Ishikawa (cell line): Measurements from ENCODE around the gene AGMO.

Experiments used
- CEBPB ChIP-seq: IDR thresholded peaks from 2 replicates; pipeline ENCODE4 v1.6.1; 2012
- CREB1 ChIP-seq: IDR thresholded peaks from 2 replicates; pipeline ENCODE4 v1.6.1; 2012; ENCODE audit warnings: low read depth
- EGR1 ChIP-seq: IDR thresholded peaks from 2 replicates; pipeline ENCODE4 v1.6.1; 2012
- EP300 ChIP-seq: IDR thresholded peaks from 2 replicates; pipeline ENCODE4 v1.6.1; 2012; ENCODE audit warnings: borderline replicate concordance
- FOXM1 ChIP-seq: IDR thresholded peaks from 2 replicates; pipeline ENCODE4 v1.6.1; 2012; ENCODE audit warnings: low read depth, borderline replicate concordance
- NFIC ChIP-seq: IDR thresholded peaks from 2 replicates; pipeline ENCODE4 v1.6.1; 2012
- RAD21 ChIP-seq: IDR thresholded peaks from 2 replicates; pipeline ENCODE4 v1.6.1; 2012; ENCODE audit warnings: low read depth
- TAF1 ChIP-seq: IDR thresholded peaks from 2 replicates; pipeline ENCODE4 v1.6.1; 2012; ENCODE audit warnings: low read depth, mild to moderate bottlenecking
- TCF12 ChIP-seq: IDR thresholded peaks from 2 replicates; pipeline ENCODE4 v1.6.1; 2012; ENCODE audit warnings: low read depth
- TEAD4 ChIP-seq: IDR thresholded peaks from 2 replicates; pipeline ENCODE4 v1.6.1; 2012
- YY1 ChIP-seq: IDR thresholded peaks from 2 replicates; pipeline ENCODE4 v1.6.1; 2012; ENCODE audit warnings: low read depth
- ZBTB7A ChIP-seq: IDR thresholded peaks from 2 replicates; pipeline ENCODE4 v1.6.1; 2012; ENCODE audit warnings: low read depth
- TF ChIP-seq, protein P1 (sequence below): IDR thresholded peaks from 2 replicates; pipeline ENCODE4 v1.6.1; 2012; ENCODE audit warnings: low read depth, mild to moderate bottlenecking
- TF ChIP-seq, protein P2 (sequence below): IDR thresholded peaks from 2 replicates; pipeline ENCODE4 v1.6.1; 2012
- TF ChIP-seq, protein P3 (sequence below): IDR thresholded peaks from 2 replicates; pipeline ENCODE4 v1.6.1; 2012

The AGMO gene

DNA sequence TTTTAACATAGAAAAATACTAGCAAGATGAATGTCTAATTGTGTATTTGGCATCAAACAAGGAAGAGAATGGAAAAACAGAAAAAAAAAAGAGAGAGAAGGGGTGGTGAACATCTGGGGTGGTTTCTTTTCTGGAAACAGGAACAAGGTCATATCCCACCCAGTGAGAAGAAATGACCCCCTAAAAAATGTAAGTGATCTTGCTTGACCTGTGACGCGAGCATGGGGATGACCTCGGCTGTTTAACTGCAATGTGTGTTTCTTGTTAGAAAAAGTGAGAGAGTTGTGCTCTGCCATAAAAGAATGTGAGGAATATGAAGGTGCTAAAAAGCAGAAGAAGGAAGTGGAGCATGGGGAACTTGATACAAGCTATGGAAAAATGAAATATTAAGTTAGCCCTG lies 258.5 kb downstream of the AGMO start:
- no peak for TF ChIP-seq TEAD4
- TF ChIP-seq EGR1, result no peak
- TF ChIP-seq EP300, result no peak
- no peak for TF ChIP-seq YY1
- TF ChIP-seq CREB1, result no peak
- TF ChIP-seq ZBTB7A, result no peak
- no peak for TF ChIP-seq TAF1
- no peak for TF ChIP-seq CEBPB
- TF ChIP-seq, protein P1, sequence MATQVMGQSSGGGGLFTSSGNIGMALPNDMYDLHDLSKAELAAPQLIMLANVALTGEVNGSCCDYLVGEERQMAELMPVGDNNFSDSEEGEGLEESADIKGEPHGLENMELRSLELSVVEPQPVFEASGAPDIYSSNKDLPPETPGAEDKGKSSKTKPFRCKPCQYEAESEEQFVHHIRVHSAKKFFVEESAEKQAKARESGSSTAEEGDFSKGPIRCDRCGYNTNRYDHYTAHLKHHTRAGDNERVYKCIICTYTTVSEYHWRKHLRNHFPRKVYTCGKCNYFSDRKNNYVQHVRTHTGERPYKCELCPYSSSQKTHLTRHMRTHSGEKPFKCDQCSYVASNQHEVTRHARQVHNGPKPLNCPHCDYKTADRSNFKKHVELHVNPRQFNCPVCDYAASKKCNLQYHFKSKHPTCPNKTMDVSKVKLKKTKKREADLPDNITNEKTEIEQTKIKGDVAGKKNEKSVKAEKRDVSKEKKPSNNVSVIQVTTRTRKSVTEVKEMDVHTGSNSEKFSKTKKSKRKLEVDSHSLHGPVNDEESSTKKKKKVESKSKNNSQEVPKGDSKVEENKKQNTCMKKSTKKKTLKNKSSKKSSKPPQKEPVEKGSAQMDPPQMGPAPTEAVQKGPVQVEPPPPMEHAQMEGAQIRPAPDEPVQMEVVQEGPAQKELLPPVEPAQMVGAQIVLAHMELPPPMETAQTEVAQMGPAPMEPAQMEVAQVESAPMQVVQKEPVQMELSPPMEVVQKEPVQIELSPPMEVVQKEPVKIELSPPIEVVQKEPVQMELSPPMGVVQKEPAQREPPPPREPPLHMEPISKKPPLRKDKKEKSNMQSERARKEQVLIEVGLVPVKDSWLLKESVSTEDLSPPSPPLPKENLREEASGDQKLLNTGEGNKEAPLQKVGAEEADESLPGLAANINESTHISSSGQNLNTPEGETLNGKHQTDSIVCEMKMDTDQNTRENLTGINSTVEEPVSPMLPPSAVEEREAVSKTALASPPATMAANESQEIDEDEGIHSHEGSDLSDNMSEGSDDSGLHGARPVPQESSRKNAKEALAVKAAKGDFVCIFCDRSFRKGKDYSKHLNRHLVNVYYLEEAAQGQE, result no peak
- TF ChIP-seq, protein P2, sequence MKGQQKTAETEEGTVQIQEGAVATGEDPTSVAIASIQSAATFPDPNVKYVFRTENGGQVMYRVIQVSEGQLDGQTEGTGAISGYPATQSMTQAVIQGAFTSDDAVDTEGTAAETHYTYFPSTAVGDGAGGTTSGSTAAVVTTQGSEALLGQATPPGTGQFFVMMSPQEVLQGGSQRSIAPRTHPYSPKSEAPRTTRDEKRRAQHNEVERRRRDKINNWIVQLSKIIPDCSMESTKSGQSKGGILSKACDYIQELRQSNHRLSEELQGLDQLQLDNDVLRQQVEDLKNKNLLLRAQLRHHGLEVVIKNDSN, result no peak
- TF ChIP-seq, protein P3, sequence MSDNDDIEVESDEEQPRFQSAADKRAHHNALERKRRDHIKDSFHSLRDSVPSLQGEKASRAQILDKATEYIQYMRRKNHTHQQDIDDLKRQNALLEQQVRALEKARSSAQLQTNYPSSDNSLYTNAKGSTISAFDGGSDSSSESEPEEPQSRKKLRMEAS, result no peak
- no peak for TF ChIP-seq RAD21
- TF ChIP-seq FOXM1, result no peak
- no peak for TF ChIP-seq TCF12
- TF ChIP-seq NFIC, result no peak

DNA sequence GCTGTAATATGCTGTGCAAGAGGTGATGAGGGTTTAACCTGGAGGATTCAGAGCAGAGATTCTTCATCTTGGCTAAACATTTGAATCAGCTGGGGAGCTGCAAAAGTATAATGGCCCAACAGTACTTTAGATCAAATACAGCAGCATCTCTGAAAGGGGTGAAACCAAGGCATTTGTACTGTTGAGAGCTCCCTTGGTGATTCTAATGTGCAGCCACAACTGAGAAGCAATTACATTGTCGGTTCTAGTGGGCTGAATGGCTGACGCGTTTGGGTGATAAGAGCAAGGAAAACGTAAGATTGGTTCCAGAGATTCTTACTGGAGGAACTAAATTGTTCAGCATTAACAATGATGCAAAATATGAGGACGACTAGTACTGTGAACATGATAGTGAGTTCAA lies 269.7 kb downstream of the AGMO start:
- TF ChIP-seq TEAD4 (no peak), TCF12 (no peak), TAF1 (no peak), FOXM1 (no peak), RAD21 (no peak), EP300 (no peak)

DNA sequence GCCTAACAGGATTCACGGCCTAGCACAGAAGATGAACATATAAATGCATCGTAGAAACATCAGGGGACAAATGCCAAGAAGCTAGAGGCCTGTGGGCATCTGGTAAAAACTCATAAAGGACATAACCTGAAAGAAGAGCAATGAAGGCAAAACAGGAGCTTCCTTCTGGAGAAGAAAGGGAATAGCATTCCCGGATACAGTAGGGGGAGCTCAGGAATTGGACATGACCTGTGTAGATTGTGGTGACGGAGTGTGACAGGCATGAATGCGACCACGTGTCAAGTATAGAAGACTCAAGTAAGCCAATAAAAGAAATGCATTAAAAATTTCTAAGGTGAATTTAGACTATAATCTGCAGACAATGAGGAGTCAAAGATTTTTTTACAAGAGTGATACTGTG lies 270.1 kb downstream of the AGMO start:
- TF ChIP-seq RAD21 (0 out of 2 replicates have a peak, but pooled peaks have one; percentile 3), TCF12 (no peak)

DNA sequence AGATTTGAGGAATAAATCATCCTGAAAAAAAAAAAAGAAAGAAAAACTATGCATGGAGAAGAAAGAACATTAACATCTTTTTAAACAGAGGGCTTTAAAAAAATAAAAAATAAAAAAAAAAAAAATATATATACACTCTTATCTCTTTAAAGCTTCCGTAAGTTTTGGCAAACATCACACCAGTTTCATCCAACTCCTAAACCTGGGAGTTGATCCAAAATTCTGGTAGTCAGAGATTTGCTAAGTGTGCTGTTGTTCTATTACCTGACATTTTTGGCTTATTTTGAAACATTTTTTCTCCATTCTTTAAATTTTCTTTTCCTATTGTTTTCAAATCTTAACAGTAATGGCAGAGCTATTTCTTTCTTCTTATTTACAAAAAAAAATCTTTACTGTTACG lies 273.1 kb downstream of the AGMO start:
- no peak for TF ChIP-seq NFIC
- TF ChIP-seq, protein P3, result no peak
- TF ChIP-seq, protein P1, result no peak
- TF ChIP-seq TEAD4, result no peak
- no peak for TF ChIP-seq RAD21
- no peak for TF ChIP-seq YY1
- TF ChIP-seq EGR1, result no peak
- TF ChIP-seq TCF12, result no peak
- TF ChIP-seq EP300, result no peak
- TF ChIP-seq, protein P2, result no peak
- no peak for TF ChIP-seq TAF1
- TF ChIP-seq FOXM1, result no peak
- TF ChIP-seq CEBPB, result no peak
- no peak for TF ChIP-seq CREB1
- no peak for TF ChIP-seq ZBTB7A

DNA sequence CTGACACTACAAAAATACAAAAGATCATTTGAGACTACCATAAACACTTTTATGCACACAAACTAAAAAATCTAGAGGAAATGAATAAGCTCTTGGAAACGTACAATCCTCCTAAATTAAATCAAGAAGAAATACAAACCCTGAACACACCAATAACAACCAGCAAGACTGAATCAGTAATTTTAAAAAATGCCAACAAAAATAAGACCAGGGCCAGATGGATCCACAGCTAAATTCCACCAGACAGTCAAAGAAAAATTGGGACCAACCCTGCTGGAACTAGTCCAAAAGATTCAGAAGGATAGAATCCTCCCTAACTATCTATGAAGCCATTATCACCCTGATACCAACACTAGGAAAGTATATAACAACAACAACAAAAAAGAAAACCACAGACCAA lies 277.4 kb downstream of the AGMO start:
- TF ChIP-seq NFIC (no peak), CEBPB (no peak), TAF1 (no peak), CREB1 (no peak), FOXM1 (no peak), YY1 (no peak), RAD21 (no peak), TCF12 (no peak), EGR1 (no peak), ZBTB7A (no peak), TEAD4 (no peak), EP300 (no peak)
- TF ChIP-seq, protein P2, result no peak
- TF ChIP-seq, protein P3, result no peak
- TF ChIP-seq, protein P1, result no peak
